Caco-2 (cell line): Measurements from ENCODE around the gene CNTN1. TPM values are rescaled to one million over a fixed set of nuclear protein-coding genes. Genes with fewer than 3 reads are reported as not detected.

ENCODE experiments used
- BruUV-seq: library from RNA; stranded (reverse); fragments of 400-500 nt; replicated peaks from 2 replicates; lab custom pipeline; 2021; lab: Mats Ljungman, UMichigan
- CTCF ChIA-PET: fragments of 300-600 bp; sonication (Branson Sonifier 250); formaldehyde crosslinking; loops from one replicate; lab custom pipeline; 2022; ENCODE audit warnings: antibody characterized with exemption; lab: Charles Lee
- POLR2A ChIA-PET: fragments of 300-600 bp; sonication (Branson Sonifier 250); formaldehyde crosslinking; loops from one replicate; lab custom pipeline; 2022; ENCODE audit warnings: antibody characterized with exemption; lab: Charles Lee
- DNase-seq, 2 experiments: peaks; one replicate each; pipeline versions ENCODE4 v3.0.0 to v3.0.0-alpha.2; 2020 to 2022
- H3K27me3 ChIP-seq: replicated peaks from 2 replicates; pipeline ENCODE4 v1.6.0; 2011; ENCODE audit warnings: low read length; ENCODE audit not compliant: control insufficient read depth, insufficient read depth
- H3K36me3 ChIP-seq: 2 replicates; pipeline ENCODE4 v1.5.1; 2011; ENCODE audit warnings: low read length; ENCODE audit not compliant: control insufficient read depth, insufficient read depth
- H3K4me1 ChIP-seq: fragments of 250-450 bp; sonication (Bioruptor Pico); 2 replicates; pipeline ENCODE4 v1.5.1; 2020; ENCODE audit warnings: mild to moderate bottlenecking
- H3K4me3 ChIP-seq: 2 replicates; pipeline ENCODE4 v1.5.1; 2011; ENCODE audit warnings: low read depth, mild to moderate bottlenecking, control low read depth, low read length
- H3K9me3 ChIP-seq: fragments of 250-450 bp; sonication (Bioruptor Pico); 2 replicates; pipeline ENCODE4 v1.5.1; 2020; ENCODE audit warnings: mild to moderate bottlenecking, moderate library complexity
- H3K27ac Mint-ChIP-seq: one replicate; pipeline ENCODE4 v1.8.0; 2022; ENCODE audit warnings: mixed read lengths; ENCODE audit not compliant: unreplicated experiment
- H3K27me3 Mint-ChIP-seq: one replicate; pipeline ENCODE4 v1.8.0; 2022; ENCODE audit warnings: mixed read lengths; ENCODE audit not compliant: insufficient read depth, unreplicated experiment
- H3K36me3 Mint-ChIP-seq: one replicate; pipeline ENCODE4 v1.8.0; 2022; ENCODE audit warnings: mild to moderate bottlenecking, mixed read lengths; ENCODE audit not compliant: insufficient read depth, unreplicated experiment
- H3K4me1 Mint-ChIP-seq: one replicate; pipeline ENCODE4 v1.8.0; 2022; ENCODE audit warnings: low read depth, mixed read lengths; ENCODE audit not compliant: unreplicated experiment
- H3K4me3 Mint-ChIP-seq: one replicate; pipeline ENCODE4 v1.8.0; 2022; ENCODE audit warnings: mild to moderate bottlenecking, moderate library complexity, mixed read lengths; ENCODE audit not compliant: unreplicated experiment
- H3K9me3 Mint-ChIP-seq: one replicate; pipeline ENCODE4 v1.8.0; 2022; ENCODE audit warnings: mixed read lengths; ENCODE audit not compliant: unreplicated experiment
- CTCF ChIP-seq, 2 experiments: fragments of 200-600 bp in 1 of 2; IDR thresholded peaks; 1 replicate in 1 of 2; 2 replicates in 1 of 2; pipeline versions ENCODE4 v1.5.1 to v1.8.0; 2011 to 2022; ENCODE audit warnings: antibody characterized with exemption in 1 of 2, control low read depth in 1 of 2, inconsistent platforms in 1 of 2, low read depth in 1 of 2, low read length in 1 of 2, mild to moderate bottlenecking in 1 of 2, moderate library complexity in 1 of 2; ENCODE audit not compliant: insufficient read depth in 1 of 2, severe bottlenecking in 1 of 2, unreplicated experiment in 1 of 2
- intact Hi-C: fragments of 100-400 bp; cut with micrococcal nuclease; formaldehyde crosslinking; loops from one replicate; pipeline ENCODE4 v1.10.0; 2022; ENCODE audit not compliant: unreplicated experiment
- total RNA-seq: library from RNA; stranded (reverse); gene quantifications from 2 replicates; pipeline ENCODE4 v1.2.3, GENCODE V29; 2022

CNTN1 gene
- total RNA-seq, 1 experiment from 2014 or later: not detected

GRCh38 chr12:41026151-41026550 lies 333.9 kb downstream of the CNTN1 start:
- Histone ChIP-seq H3K27me3 (no peaks in the 10 kb centered on the region), H3K4me3 (no peak overlapping the region), H3K9me3 (no peaks in the 10 kb centered on the region), H3K36me3 (no peaks in the 10 kb centered on the region), H3K4me1 (no peaks in the 10 kb centered on the region)
- DNase-seq: no peak
- Mint-ChIP-seq H3K9me3 (no peaks in the 10 kb centered on the region), H3K4me1 (no peaks in the 10 kb centered on the region), H3K27ac (no peak overlapping the region), H3K36me3 (no peaks in the 10 kb centered on the region), H3K27me3 (no peaks in the 10 kb centered on the region), H3K4me3 (no peak overlapping the region)
- ChIA-PET CTCF (interaction anchor here (0.6 kb wide), 1 partner anchor 30 kb away, joined by 3 read pairs; no protein-coding TSS in a partner anchor), POLR2A (no interaction called here)
- no peak for TF ChIP-seq CTCF (IDR thresholded peaks at IDR 0.05; ENCODE audit: insufficient read depth in 1 of 2, low read depth in 1 of 2, low read length in 1 of 2, severe bottlenecking in 1 of 2, unreplicated experiment in 1 of 2)
- no TSS peak for BruUV-seq
- intact Hi-C loops: no loop called here

GRCh38 chr12:41032386-41032785 lies 340.1 kb downstream of the CNTN1 start:
- no peak overlapping the region for H3K4me3 Mint-ChIP-seq
- no peaks in the 10 kb centered on the region for H3K27me3 Mint-ChIP-seq
- Histone ChIP-seq H3K36me3 (no peaks in the 10 kb centered on the region), H3K9me3 (no peaks in the 10 kb centered on the region), H3K4me1 (no peaks in the 10 kb centered on the region), H3K4me3 (no peak overlapping the region), H3K27me3 (no peaks in the 10 kb centered on the region)
- intact Hi-C loops: no loop called here
- CTCF ChIA-PET: no interaction called here
- no peak for TF ChIP-seq CTCF (IDR thresholded peaks at IDR 0.05; ENCODE audit: insufficient read depth in 1 of 2, low read depth in 1 of 2, low read length in 1 of 2, severe bottlenecking in 1 of 2, unreplicated experiment in 1 of 2)
- POLR2A ChIA-PET: no interaction called here
- DNase-seq: no peak
- H3K4me1 Mint-ChIP-seq: no peaks in the 10 kb centered on the region
- no peak overlapping the region for H3K27ac Mint-ChIP-seq
- BruUV-seq: no TSS peak
- no peaks in the 10 kb centered on the region for H3K36me3 Mint-ChIP-seq
- no peaks in the 10 kb centered on the region for H3K9me3 Mint-ChIP-seq

- H3K4me1 ChIP-seq: no peaks in the 10 kb centered on the region
- intact Hi-C loops: no loop called here
- BruUV-seq: no TSS peak
- no peak overlapping the region for H3K4me3 ChIP-seq
- no peaks in the 10 kb centered on the region for H3K9me3 Mint-ChIP-seq
- H3K27me3 Mint-ChIP-seq: no peaks in the 10 kb centered on the region
- no peaks in the 10 kb centered on the region for H3K27me3 ChIP-seq
- no peak for DNase-seq
- no peak overlapping the region for H3K4me3 Mint-ChIP-seq
- no peaks in the 10 kb centered on the region for H3K36me3 Mint-ChIP-seq
- no peaks in the 10 kb centered on the region for H3K4me1 Mint-ChIP-seq
- no peaks in the 10 kb centered on the region for H3K9me3 ChIP-seq
- ChIA-PET POLR2A (no interaction called here), CTCF (no interaction called here)
- H3K36me3 ChIP-seq: no peaks in the 10 kb centered on the region
- no peak overlapping the region for H3K27ac Mint-ChIP-seq
- TF ChIP-seq CTCF (IDR thresholded peaks at IDR 0.05; ENCODE audit: insufficient read depth in 1 of 2, low read depth in 1 of 2, low read length in 1 of 2, severe bottlenecking in 1 of 2, unreplicated experiment in 1 of 2): no peak
These were observed 342.4 kb downstream of the CNTN1 start for GRCh38 chr12:41034686-41035085.
